ENCODE data around the gene DDR2.

GRCh38 chr1:162706003-162706402, 73.7 kb downstream of the DDR2 start:
- TF ChIP-seq POLR2A (IDR thresholded peaks at IDR 0.05) = no peak
- no peak for TF ChIP-seq CTCF (IDR thresholded peaks at IDR 0.05)
